ENCODE data around the gene KSR1. TPM values are rescaled to one million over a fixed set of nuclear protein-coding genes. Genes with fewer than 3 reads are reported as not detected.

Gene KSR1
- total RNA-seq, 2 donors from 2014 or later = 36.7 to 46.7 TPM

- H3K27ac Mint-ChIP-seq = peak overlapping the region; percentile 75
- peaks cover 5% of the 10 kb centered on the region for H3K4me1 Mint-ChIP-seq
- no peaks in the 10 kb centered on the region for H3K27me3 Mint-ChIP-seq
- DNase-seq (no peak), ATAC-seq (no peak)
- no peaks in the 10 kb centered on the region for H3K9me3 ChIP-seq (ENCODE audit: control insufficient read depth, low read length, poor library complexity, severe bottlenecking)
- H3K36me3 Mint-ChIP-seq (ENCODE audit: low read depth) = peaks cover 4% of the 10 kb centered on the region
- no peak overlapping the region for H3K4me3 Mint-ChIP-seq
These were observed 141.6 kb downstream of the KSR1 start for GRCh38 chr17:27597783-27598320.

GRCh38 chr17:27598337-27599050 is 142.2 kb downstream of the KSR1 start:
- H3K4me3 Mint-ChIP-seq = no peak overlapping the region
- no peaks in the 10 kb centered on the region for H3K9me3 ChIP-seq (ENCODE audit: control insufficient read depth, low read length, poor library complexity, severe bottlenecking)
- no peaks in the 10 kb centered on the region for H3K27me3 Mint-ChIP-seq
- no peak for DNase-seq
- ATAC-seq = no peak
- H3K4me1 Mint-ChIP-seq = peaks cover 5% of the 10 kb centered on the region
- no peak overlapping the region for H3K27ac Mint-ChIP-seq
- H3K36me3 Mint-ChIP-seq (ENCODE audit: low read depth) = peaks cover 4% of the 10 kb centered on the region

- ATAC-seq (no peak), DNase-seq (no peak)
- H3K27ac Mint-ChIP-seq = peak overlapping the region; percentile 74
- peaks cover 2% of the 10 kb centered on the region for H3K36me3 Mint-ChIP-seq (ENCODE audit: low read depth)
- H3K9me3 ChIP-seq (ENCODE audit: control insufficient read depth, low read length, poor library complexity, severe bottlenecking) = no peaks in the 10 kb centered on the region
- H3K27me3 Mint-ChIP-seq = no peaks in the 10 kb centered on the region
- peaks cover 2% of the 10 kb centered on the region for H3K4me1 Mint-ChIP-seq
- H3K4me3 Mint-ChIP-seq = no peak overlapping the region
These were observed 144.2 kb downstream of the KSR1 start for GRCh38 chr17:27600471-27600870.

- Mint-ChIP-seq H3K27ac (peak overlapping the region; percentile 74), H3K4me3 (peak overlapping the region; percentile 49), H3K36me3 (ENCODE audit: low read depth) (peaks cover 2% of the 10 kb centered on the region), H3K27me3 (no peaks in the 10 kb centered on the region), H3K4me1 (peaks cover 2% of the 10 kb centered on the region)
- peak; percentile 60 to 79 (median 63) for DNase-seq
- ATAC-seq = peak; percentile 55
- no peaks in the 10 kb centered on the region for H3K9me3 ChIP-seq (ENCODE audit: control insufficient read depth, low read length, poor library complexity, severe bottlenecking)
These were observed 145.1 kb downstream of the KSR1 start for GRCh38 chr17:27601069-27601974.

- H3K9me3 ChIP-seq (ENCODE audit: control insufficient read depth, low read length, poor library complexity, severe bottlenecking) = no peaks in the 10 kb centered on the region
- no peak for DNase-seq
- no peaks in the 10 kb centered on the region for H3K27me3 Mint-ChIP-seq
- H3K27ac Mint-ChIP-seq = no peak overlapping the region
- no peak overlapping the region for H3K4me3 Mint-ChIP-seq
- no peaks in the 10 kb centered on the region for H3K36me3 Mint-ChIP-seq (ENCODE audit: low read depth)
- no peak for ATAC-seq
- H3K4me1 Mint-ChIP-seq = peaks cover 2% of the 10 kb centered on the region
These were observed 145.7 kb downstream of the KSR1 start for GRCh38 chr17:27601975-27602302.

- Mint-ChIP-seq H3K4me1 (peaks cover 2% of the 10 kb centered on the region), H3K27me3 (no peaks in the 10 kb centered on the region), H3K4me3 (no peak overlapping the region), H3K36me3 (ENCODE audit: low read depth) (no peaks in the 10 kb centered on the region), H3K27ac (no peak overlapping the region)
- DNase-seq = peak; percentile 52 to 70 (median 54)
- H3K9me3 ChIP-seq (ENCODE audit: control insufficient read depth, low read length, poor library complexity, severe bottlenecking) = no peaks in the 10 kb centered on the region
- ATAC-seq = peak; percentile 67
These were observed 146.6 kb downstream of the KSR1 start for GRCh38 chr17:27602721-27603420.

- no peaks in the 10 kb centered on the region for H3K27me3 Mint-ChIP-seq
- H3K4me1 Mint-ChIP-seq = peaks cover 2% of the 10 kb centered on the region
- DNase-seq (no peak), ATAC-seq (no peak)
- H3K27ac Mint-ChIP-seq = no peak overlapping the region
- H3K36me3 Mint-ChIP-seq (ENCODE audit: low read depth) = no peaks in the 10 kb centered on the region
- H3K9me3 ChIP-seq (ENCODE audit: control insufficient read depth, low read length, poor library complexity, severe bottlenecking) = no peaks in the 10 kb centered on the region
- H3K4me3 Mint-ChIP-seq = no peak overlapping the region
These were observed 147.1 kb downstream of the KSR1 start for GRCh38 chr17:27603421-27603770.

GRCh38 chr17:27603880-27604794 is 147.9 kb downstream of the KSR1 start:
- no peak overlapping the region for H3K27ac Mint-ChIP-seq
- no peaks in the 10 kb centered on the region for H3K9me3 ChIP-seq (ENCODE audit: control insufficient read depth, low read length, poor library complexity, severe bottlenecking)
- DNase-seq (no peak), ATAC-seq (no peak)
- H3K4me3 Mint-ChIP-seq = no peak overlapping the region
- no peaks in the 10 kb centered on the region for H3K36me3 Mint-ChIP-seq (ENCODE audit: low read depth)
- peaks cover 4% of the 10 kb centered on the region for H3K4me1 Mint-ChIP-seq
- no peaks in the 10 kb centered on the region for H3K27me3 Mint-ChIP-seq

- Mint-ChIP-seq H3K27ac (no peak overlapping the region), H3K36me3 (ENCODE audit: low read depth) (no peaks in the 10 kb centered on the region), H3K27me3 (no peaks in the 10 kb centered on the region), H3K4me3 (no peak overlapping the region), H3K4me1 (peaks cover 2% of the 10 kb centered on the region)
- ATAC-seq (no peak), DNase-seq (no peak)
- H3K9me3 ChIP-seq (ENCODE audit: control insufficient read depth, low read length, poor library complexity, severe bottlenecking) = no peaks in the 10 kb centered on the region
These were observed 149.2 kb downstream of the KSR1 start for GRCh38 chr17:27605409-27605808.

- Mint-ChIP-seq H3K4me1 (peaks cover 5% of the 10 kb centered on the region), H3K36me3 (ENCODE audit: low read depth) (peaks cover 6% of the 10 kb centered on the region), H3K4me3 (no peak overlapping the region), H3K27ac (no peak overlapping the region), H3K27me3 (no peaks in the 10 kb centered on the region)
- H3K9me3 ChIP-seq (ENCODE audit: control insufficient read depth, low read length, poor library complexity, severe bottlenecking) = no peaks in the 10 kb centered on the region
- no peak for DNase-seq
- ATAC-seq = no peak
These were observed 151.4 kb downstream of the KSR1 start for GRCh38 chr17:27607521-27608091.

- H3K9me3 ChIP-seq (ENCODE audit: control insufficient read depth, low read length, poor library complexity, severe bottlenecking) = no peaks in the 10 kb centered on the region
- no peak for ATAC-seq
These were observed 152.3 kb downstream of the KSR1 start for GRCh38 chr17:27608328-27609230.

More at GRCh38 chr17:27608328-27609230, 152.3 kb downstream of the KSR1 start:
- DNase-seq = no peak
- Mint-ChIP-seq H3K36me3 (ENCODE audit: low read depth) (peaks cover 6% of the 10 kb centered on the region), H3K4me3 (no peak overlapping the region), H3K27me3 (no peaks in the 10 kb centered on the region), H3K27ac (no peak overlapping the region), H3K4me1 (peaks cover 5% of the 10 kb centered on the region)
